Activated CD8-positive, alpha-beta T cell treated with anti-CD3 and anti-CD28 coated beads for 36 hours (primary cell): ENCODE data around the gene NCOR1. TPM values are rescaled to one million over a fixed set of nuclear protein-coding genes. Genes with fewer than 3 reads are reported as not detected.
"Not testable (repeated sequence)": the region's sequence is repeated elsewhere in the genome, so short reads cannot be mapped to it uniquely, and the experiment has no call there.

ENCODE experiments used
- ATAC-seq: fragments of 200-7000 bp; cut with Tn5 transposase; one replicate; pipeline ENCODE4 v1.10.0; 2021; ENCODE audit warnings: mild to moderate bottlenecking, moderate library complexity
- CTCF ChIA-PET: fragments of 350-600 bp; sonication (Branson Sonifier 250); formaldehyde crosslinking; loops from one replicate; lab custom pipeline; 2021; ENCODE audit warnings: antibody characterized with exemption; lab: Charles Lee
- POLR2A ChIA-PET: fragments of 350-600 bp; sonication (Branson Sonifier 250); formaldehyde crosslinking; loops from one replicate; lab custom pipeline; 2021; ENCODE audit warnings: antibody characterized with exemption; lab: Charles Lee
- DNase-seq: peaks from one replicate; pipeline ENCODE4 v3.0.0-alpha.2; 2020
- H3K27ac Mint-ChIP-seq: one replicate; pipeline ENCODE4 v1.8.0; 2021; ENCODE audit warnings: mild to moderate bottlenecking, mixed read lengths
- H3K27me3 Mint-ChIP-seq: one replicate; pipeline ENCODE4 v1.8.0; 2021; ENCODE audit warnings: mixed read lengths
- H3K36me3 Mint-ChIP-seq: one replicate; pipeline ENCODE4 v1.8.0; 2021; ENCODE audit warnings: low read depth, mixed read lengths
- H3K4me1 Mint-ChIP-seq: one replicate; pipeline ENCODE4 v1.8.0; 2021; ENCODE audit warnings: low read depth, mixed read lengths
- H3K4me3 Mint-ChIP-seq: one replicate; pipeline ENCODE4 v1.8.0; 2021; ENCODE audit warnings: mild to moderate bottlenecking, moderate library complexity, mixed read lengths
- H3K9me3 Mint-ChIP-seq: one replicate; pipeline ENCODE4 v1.8.0; 2021; ENCODE audit warnings: mixed read lengths
- CTCF ChIP-seq: fragments of 200-600 bp; IDR thresholded peaks from one replicate; pipeline ENCODE4 v1.8.0; 2022; ENCODE audit warnings: antibody characterized with exemption, mild to moderate bottlenecking
- intact Hi-C: fragments of 100-400 bp; cut with micrococcal nuclease; formaldehyde crosslinking; loops from one replicate; pipeline ENCODE4 v1.10.0; 2022
- total RNA-seq, 2 experiments: library from RNA; stranded (reverse); gene quantifications; one replicate each; pipeline ENCODE4 v1.2.3, GENCODE V29; 2021

NCOR1 gene
- total RNA-seq, 2 experiments from 2014 or later: 123 TPM

GRCh38 chr17:16232391-16232790 lies 17.1 kb upstream of the NCOR1 start:
- ATAC-seq: no peak
- no peaks in the 10 kb centered on the region for H3K9me3 Mint-ChIP-seq
- H3K27ac Mint-ChIP-seq: no peak overlapping the region
- TF ChIP-seq CTCF: no peak
- H3K4me3 Mint-ChIP-seq: no peak overlapping the region
- peaks cover 26% of the 10 kb centered on the region for H3K36me3 Mint-ChIP-seq
- peaks cover 18% of the 10 kb centered on the region for H3K4me1 Mint-ChIP-seq
- no peak for DNase-seq
- no peaks in the 10 kb centered on the region for H3K27me3 Mint-ChIP-seq
- intact Hi-C loops: no loop called here
- POLR2A ChIA-PET: no interaction called here
- CTCF ChIA-PET: interaction anchor here (0.9 to 1.7 kb wide), 3 partner anchors 32 to 132 kb away, joined by 3 to 5 read pairs (median 5); no protein-coding TSS in a partner anchor

- ChIA-PET POLR2A (interaction anchor here (0.7 to 3.2 kb wide), 5 partner anchors 8 to 189 kb away, joined by 3 to 9 read pairs (median 3); partner anchors contain the start of genes CENPV and NCOR1), CTCF (interaction anchor here (1.1 kb wide), 1 partner anchor 56 kb away, joined by 4 read pairs; no protein-coding TSS in a partner anchor)
- ATAC-seq: peak; percentile 18
- DNase-seq, H3K27me3 Mint-ChIP-seq, intact Hi-C loops, H3K9me3 Mint-ChIP-seq: not testable (repeated sequence)
- H3K27ac Mint-ChIP-seq: peak overlapping the region; percentile 83
- H3K4me3 Mint-ChIP-seq: peak overlapping the region; percentile 50
- peaks cover 28% of the 10 kb centered on the region for H3K4me1 Mint-ChIP-seq
- H3K36me3 Mint-ChIP-seq: peaks cover 18% of the 10 kb centered on the region
Measured at GRCh38 chr17:16229912-16230561, 14.7 kb upstream of the NCOR1 start.

GRCh38 chr17:16222406-16222805 lies 7.1 kb upstream of the NCOR1 start:
- no peak for DNase-seq
- no peak for ATAC-seq
- H3K27me3 Mint-ChIP-seq: no peaks in the 10 kb centered on the region
- no peak overlapping the region for H3K27ac Mint-ChIP-seq
- TF ChIP-seq CTCF: no peak
- ChIA-PET CTCF (interaction anchor here (0.6 to 1.8 kb wide), 2 partner anchors 69 to 142 kb away, joined by 3 to 5 read pairs; no protein-coding TSS in a partner anchor), POLR2A (interaction anchor here (0.6 to 1.1 kb wide), 2 partner anchors 8 to 179 kb away, joined by 3 to 5 read pairs; no protein-coding TSS in a partner anchor)
- no peaks in the 10 kb centered on the region for H3K9me3 Mint-ChIP-seq
- intact Hi-C loops: no loop called here
- H3K4me3 Mint-ChIP-seq: no peak overlapping the region
- H3K36me3 Mint-ChIP-seq: peaks cover 14% of the 10 kb centered on the region
- H3K4me1 Mint-ChIP-seq: peaks cover 23% of the 10 kb centered on the region

GRCh38 chr17:16217002-16217635 lies 1.8 kb upstream of the NCOR1 start, which contains the start of gene PIGL:
TSS of gene PIGL (plus strand) at chr17:16217210. CDS start at chr17:16217227, 17 bp downstream.
- ATAC-seq: peak; percentile 60
- Mint-ChIP-seq H3K4me1 (peaks cover 29% of the 10 kb centered on the region), H3K27ac (peak within 1 kb of the TSS; percentile 92), H3K27me3 (no peaks in the 10 kb centered on the region), H3K9me3 (no peaks in the 10 kb centered on the region), H3K4me3 (peak within 1 kb of the TSS; percentile 98), H3K36me3 (peaks cover 11% of the 10 kb centered on the region)
- no peak for TF ChIP-seq CTCF
- intact Hi-C loops: loop anchor here (5.0 kb wide), 1 partner anchor 70 kb away; no protein-coding TSS in a partner anchor
- peak; percentile 90 for DNase-seq
- CTCF ChIA-PET: interaction anchor here (0.9 to 2.7 kb wide), 5 partner anchors 9 to 69 kb away, joined by 3 to 8 read pairs (median 5); no protein-coding TSS in a partner anchor
- POLR2A ChIA-PET: interaction anchor here (0.6 to 3.5 kb wide), 6 partner anchors 9 to 136 kb away, joined by 3 to 30 read pairs (median 4); partner anchors contain the start of gene CENPV

- POLR2A ChIA-PET: interaction anchor here (0.8 to 3.5 kb wide), 7 partner anchors 9 to 218 kb away, joined by 3 to 30 read pairs (median 3); no protein-coding TSS in a partner anchor
- H3K4me3 Mint-ChIP-seq: peak overlapping the region; percentile 98
- not testable (repeated sequence) for H3K27me3 Mint-ChIP-seq, H3K9me3 Mint-ChIP-seq, DNase-seq, ATAC-seq
- H3K36me3 Mint-ChIP-seq: peaks cover 11% of the 10 kb centered on the region
- CTCF ChIA-PET: interaction anchor here (0.9 to 2.7 kb wide), 6 partner anchors 9 to 134 kb away, joined by 3 to 8 read pairs (median 4); no protein-coding TSS in a partner anchor
- H3K4me1 Mint-ChIP-seq: peaks cover 30% of the 10 kb centered on the region
- peak overlapping the region; percentile 92 for H3K27ac Mint-ChIP-seq
- intact Hi-C loops: loop anchor here (5.0 kb wide), 1 partner anchor 71 kb away; no protein-coding TSS in a partner anchor
Measured at GRCh38 chr17:16216341-16217001, 1.1 kb upstream of the NCOR1 start.
